ENCODE measurements around the gene YIPF1.

GRCh38 chr1:53838654-53838974 lies 51.0 kb downstream of the YIPF1 start:
- TF ChIP-seq CTCF (IDR thresholded peaks at IDR 0.05 in 2 of 3, conservative IDR thresholded peaks at IDR 0.05 in 1 of 3; ENCODE audit: control insufficient read depth in 2 of 3, extremely low read depth in 1 of 3, insufficient read depth in 1 of 3, low read depth in 3 of 3, low read length in 3 of 3): no peak
- TF ChIP-seq MAX (IDR thresholded peaks at IDR 0.05; ENCODE audit: low read depth, low read length): no peak
- no peak for TF ChIP-seq NFIC (IDR thresholded peaks at IDR 0.05; ENCODE audit: low read depth, low read length)
- TF ChIP-seq EP300 (IDR thresholded peaks at IDR 0.05; ENCODE audit: borderline replicate concordance in 1 of 2, control insufficient read depth in 1 of 2, low read depth in 2 of 2, low read length in 2 of 2): no peak
- no peak for TF ChIP-seq NR2F1 (conservative IDR thresholded peaks at IDR 0.05)
- TF ChIP-seq POLR2AphosphoS5 (IDR thresholded peaks at IDR 0.05; ENCODE audit: low read length): no peak
- no peak for TF ChIP-seq EZH2 (IDR thresholded peaks at IDR 0.05; ENCODE audit: borderline replicate concordance, control insufficient read depth, low read depth, low read length)
